HEK293 (cell line): Measurements from ENCODE around the gene CKMT2.
A peak's percentile ranks its signal among the peaks of the same experiment; 100 is the strongest.

Experiments
- CTCF ChIA-PET: fragments of 350-600 bp; formaldehyde crosslinking; extraction: SDS; loops from one replicate; lab custom pipeline; 2021; ENCODE audit warnings: antibody characterized with exemption; lab: Yijun Ruan, JAX
- POLR2A ChIA-PET: fragments of 300-600 bp; formaldehyde crosslinking; extraction: SDS; loops from one replicate; lab custom pipeline; 2020; ENCODE audit warnings: antibody characterized with exemption, inconsistent platforms; lab: Yijun Ruan, JAX
- H3K27ac ChIP-seq: fragments of 200-500 bp; sonication (Bioruptor generic); 2 replicates; pipeline ENCODE4 v1.5.1; 2014; ENCODE audit warnings: low read depth, low read length, control low read depth, inconsistent platforms; ENCODE audit errors: extremely low read depth
- H3K36me3 ChIP-seq, 2 experiments: fragments of 200-500 bp in 1 of 2; sonication (Bioruptor generic) in 1 of 2; 1 replicate in 1 of 2; 2 replicates in 1 of 2; pipeline ENCODE4 v1.5.1; 2014 to 2017; ENCODE audit warnings: inconsistent platforms in 2 of 2, low read length in 2 of 2; ENCODE audit not compliant: control insufficient read depth in 2 of 2, insufficient read depth in 1 of 2
- H3K4me1 ChIP-seq: fragments of 200-500 bp; sonication (Bioruptor generic); 2 replicates; pipeline ENCODE4 v1.5.1; 2014; ENCODE audit warnings: mild to moderate bottlenecking, low read length, inconsistent platforms; ENCODE audit not compliant: control insufficient read depth, insufficient read depth
- H3K4me3 ChIP-seq: 2 replicates; pipeline ENCODE4 v1.5.1; 2011; ENCODE audit warnings: low read depth, mild to moderate bottlenecking, control low read depth, low read length, moderate library complexity
- H3K9me3 ChIP-seq: fragments of 200-500 bp; sonication (Bioruptor generic); 2 replicates; pipeline ENCODE4 v1.5.1; 2014; ENCODE audit warnings: low read depth, low read length, inconsistent platforms; ENCODE audit not compliant: control insufficient read depth, insufficient read depth
- KLF1 ChIP-seq: fragments of 450-650 bp; formaldehyde crosslinking; IDR thresholded peaks from 2 replicates; pipeline ENCODE4 v1.5.1; 2016; ENCODE audit warnings: missing biosample characterization, missing genetic modification characterization
- KLF9 ChIP-seq: fragments of 450-650 bp; formaldehyde crosslinking; IDR thresholded peaks from 2 replicates; pipeline ENCODE4 v1.5.1; 2016; ENCODE audit warnings: missing biosample characterization, missing genetic modification characterization, low read depth
- SCRT1 ChIP-seq: fragments of 450-650 bp; formaldehyde crosslinking; IDR thresholded peaks from 2 replicates; pipeline ENCODE4 v1.5.1; 2016; ENCODE audit warnings: missing biosample characterization, missing genetic modification characterization, borderline replicate concordance
- YY1 ChIP-seq: fragments of 450-650 bp; formaldehyde crosslinking; IDR thresholded peaks from 2 replicates; pipeline ENCODE4 v1.5.1; 2018; ENCODE audit warnings: missing biosample characterization, missing genetic modification characterization
- ZFHX2 ChIP-seq: fragments of 450-650 bp; formaldehyde crosslinking; conservative IDR thresholded peaks from 2 replicates; pipeline ENCODE4 v1.5.1; 2016; ENCODE audit warnings: missing biosample characterization, missing genetic modification characterization
- ZNF133 ChIP-seq: fragments of 450-650 bp; formaldehyde crosslinking; IDR thresholded peaks from 2 replicates; pipeline ENCODE4 v1.5.1; 2016; ENCODE audit warnings: missing biosample characterization, missing genetic modification characterization
- ZNF146 ChIP-seq: fragments of 450-650 bp; formaldehyde crosslinking; IDR thresholded peaks from 2 replicates; pipeline ENCODE4 v1.5.1; 2016; ENCODE audit warnings: missing biosample characterization, missing genetic modification characterization
- ZNF2 ChIP-seq: fragments of 450-650 bp; formaldehyde crosslinking; IDR thresholded peaks from 2 replicates; pipeline ENCODE4 v1.5.1; 2016; ENCODE audit warnings: missing biosample characterization, missing genetic modification characterization
- ZNF23 ChIP-seq: fragments of 450-650 bp; formaldehyde crosslinking; IDR thresholded peaks from 2 replicates; pipeline ENCODE4 v1.5.1; 2016; ENCODE audit warnings: missing biosample characterization, missing genetic modification characterization, borderline replicate concordance
- ZNF239 ChIP-seq: fragments of 450-650 bp; formaldehyde crosslinking; IDR thresholded peaks from 2 replicates; pipeline ENCODE4 v1.5.1; 2016; ENCODE audit warnings: missing biosample characterization, missing genetic modification characterization
- ZNF302 ChIP-seq: fragments of 450-650 bp; formaldehyde crosslinking; IDR thresholded peaks from 2 replicates; pipeline ENCODE4 v1.5.1; 2016; ENCODE audit warnings: missing biosample characterization, missing genetic modification characterization, low read depth
- ZNF341 ChIP-seq: fragments of 450-650 bp; formaldehyde crosslinking; IDR thresholded peaks from 2 replicates; pipeline ENCODE4; 2016; ENCODE audit warnings: low read depth, missing biosample characterization, missing genetic modification characterization
- ZNF404 ChIP-seq: fragments of 450-650 bp; formaldehyde crosslinking; IDR thresholded peaks from 2 replicates; pipeline ENCODE4 v1.5.1; 2017; ENCODE audit warnings: missing biosample characterization, missing genetic modification characterization
- ZNF530 ChIP-seq: fragments of 450-650 bp; formaldehyde crosslinking; IDR thresholded peaks from 2 replicates; pipeline ENCODE4 v1.5.1; 2016; ENCODE audit warnings: low read depth, missing biosample characterization, missing genetic modification characterization
- ZNF548 ChIP-seq: fragments of 450-650 bp; formaldehyde crosslinking; IDR thresholded peaks from 2 replicates; pipeline ENCODE4 v1.5.1; 2016; ENCODE audit warnings: missing biosample characterization, missing genetic modification characterization
- ZNF621 ChIP-seq: fragments of 450-650 bp; formaldehyde crosslinking; IDR thresholded peaks from 2 replicates; pipeline ENCODE4 v1.5.1; 2017; ENCODE audit warnings: missing biosample characterization, missing genetic modification characterization
- ZNF626 ChIP-seq: fragments of 450-650 bp; sonication (Bioruptor Pico); formaldehyde crosslinking; IDR thresholded peaks from 2 replicates; pipeline ENCODE4 v1.5.1; 2018; ENCODE audit warnings: missing biosample characterization, missing genetic modification characterization, inconsistent platforms
- ZNF791 ChIP-seq: fragments of 450-650 bp; formaldehyde crosslinking; IDR thresholded peaks from 2 replicates; pipeline ENCODE4 v1.5.1; 2016; ENCODE audit warnings: missing biosample characterization, missing genetic modification characterization
- TF ChIP-seq, protein P1 (sequence below): fragments of 450-650 bp; IDR thresholded peaks from 2 replicates; pipeline ENCODE4 v1.5.1; 2018; ENCODE audit warnings: missing biosample characterization, missing genetic modification characterization
- TF ChIP-seq, protein P2 (sequence below): fragments of 450-650 bp; formaldehyde crosslinking; IDR thresholded peaks from 2 replicates; pipeline ENCODE4 v1.5.1; 2016; ENCODE audit warnings: missing biosample characterization, missing genetic modification characterization, borderline replicate concordance
- TF ChIP-seq, protein P3 (sequence below): fragments of 450-650 bp; formaldehyde crosslinking; IDR thresholded peaks from 2 replicates; pipeline ENCODE4 v1.5.1; 2017; ENCODE audit warnings: missing biosample characterization, missing genetic modification characterization
- TF ChIP-seq, protein P4 (sequence below): fragments of 450-650 bp; formaldehyde crosslinking; IDR thresholded peaks from 2 replicates; pipeline ENCODE4 v1.5.1; 2016; ENCODE audit warnings: missing biosample characterization, missing genetic modification characterization

Gene CKMT2

DNA sequence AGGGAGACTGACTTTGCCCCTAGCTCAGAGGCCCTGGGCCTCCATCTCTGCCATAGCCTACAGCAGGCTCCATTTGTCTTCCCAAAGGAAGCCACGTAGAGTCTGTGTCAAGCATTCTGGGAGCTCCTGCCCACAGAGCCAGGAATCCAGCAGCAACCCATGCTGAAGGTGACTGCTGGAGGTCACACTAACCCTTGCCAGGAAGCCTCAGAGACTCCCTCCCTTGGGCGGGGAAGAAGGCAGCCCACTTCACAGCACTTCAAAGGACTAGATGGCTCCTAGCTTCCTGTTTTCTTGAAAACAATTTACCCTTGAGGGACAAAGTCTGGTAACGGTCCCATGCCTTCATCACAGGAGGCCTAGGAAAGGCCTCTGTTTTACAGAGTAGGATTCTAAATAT lies 1.7 kb downstream of the CKMT2 start:
- ChIA-PET POLR2A (no interaction called here), CTCF (interaction anchor here (0.7 kb wide), 1 partner anchor 1990 kb away, joined by 3 read pairs; no protein-coding TSS in a partner anchor)
- Histone ChIP-seq H3K4me1 (no peaks in the 10 kb centered on the region), H3K36me3 (peaks cover 0 to 4% of the 10 kb centered on the region in 2 experiments; a peak in 1 of 3 replicates), H3K4me3 (no peak overlapping the region), H3K27ac (no peak overlapping the region), H3K9me3 (no peaks in the 10 kb centered on the region)
- TF ChIP-seq ZNF530 (tag by site-specific recombination) (no peak), ZNF239 (no peak), ZNF548 (tag by site-specific recombination) (no peak), KLF9 (tag by site-specific recombination) (no peak), ZNF302 (tag by site-specific recombination) (no peak), SCRT1 (tag by site-specific recombination) (no peak)
- TF ChIP-seq, protein P1, sequence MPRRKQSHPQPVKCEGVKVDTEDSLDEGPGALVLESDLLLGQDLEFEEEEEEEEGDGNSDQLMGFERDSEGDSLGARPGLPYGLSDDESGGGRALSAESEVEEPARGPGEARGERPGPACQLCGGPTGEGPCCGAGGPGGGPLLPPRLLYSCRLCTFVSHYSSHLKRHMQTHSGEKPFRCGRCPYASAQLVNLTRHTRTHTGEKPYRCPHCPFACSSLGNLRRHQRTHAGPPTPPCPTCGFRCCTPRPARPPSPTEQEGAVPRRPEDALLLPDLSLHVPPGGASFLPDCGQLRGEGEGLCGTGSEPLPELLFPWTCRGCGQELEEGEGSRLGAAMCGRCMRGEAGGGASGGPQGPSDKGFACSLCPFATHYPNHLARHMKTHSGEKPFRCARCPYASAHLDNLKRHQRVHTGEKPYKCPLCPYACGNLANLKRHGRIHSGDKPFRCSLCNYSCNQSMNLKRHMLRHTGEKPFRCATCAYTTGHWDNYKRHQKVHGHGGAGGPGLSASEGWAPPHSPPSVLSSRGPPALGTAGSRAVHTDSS (tag by site-specific recombination), result no peak
- TF ChIP-seq, protein P2, sequence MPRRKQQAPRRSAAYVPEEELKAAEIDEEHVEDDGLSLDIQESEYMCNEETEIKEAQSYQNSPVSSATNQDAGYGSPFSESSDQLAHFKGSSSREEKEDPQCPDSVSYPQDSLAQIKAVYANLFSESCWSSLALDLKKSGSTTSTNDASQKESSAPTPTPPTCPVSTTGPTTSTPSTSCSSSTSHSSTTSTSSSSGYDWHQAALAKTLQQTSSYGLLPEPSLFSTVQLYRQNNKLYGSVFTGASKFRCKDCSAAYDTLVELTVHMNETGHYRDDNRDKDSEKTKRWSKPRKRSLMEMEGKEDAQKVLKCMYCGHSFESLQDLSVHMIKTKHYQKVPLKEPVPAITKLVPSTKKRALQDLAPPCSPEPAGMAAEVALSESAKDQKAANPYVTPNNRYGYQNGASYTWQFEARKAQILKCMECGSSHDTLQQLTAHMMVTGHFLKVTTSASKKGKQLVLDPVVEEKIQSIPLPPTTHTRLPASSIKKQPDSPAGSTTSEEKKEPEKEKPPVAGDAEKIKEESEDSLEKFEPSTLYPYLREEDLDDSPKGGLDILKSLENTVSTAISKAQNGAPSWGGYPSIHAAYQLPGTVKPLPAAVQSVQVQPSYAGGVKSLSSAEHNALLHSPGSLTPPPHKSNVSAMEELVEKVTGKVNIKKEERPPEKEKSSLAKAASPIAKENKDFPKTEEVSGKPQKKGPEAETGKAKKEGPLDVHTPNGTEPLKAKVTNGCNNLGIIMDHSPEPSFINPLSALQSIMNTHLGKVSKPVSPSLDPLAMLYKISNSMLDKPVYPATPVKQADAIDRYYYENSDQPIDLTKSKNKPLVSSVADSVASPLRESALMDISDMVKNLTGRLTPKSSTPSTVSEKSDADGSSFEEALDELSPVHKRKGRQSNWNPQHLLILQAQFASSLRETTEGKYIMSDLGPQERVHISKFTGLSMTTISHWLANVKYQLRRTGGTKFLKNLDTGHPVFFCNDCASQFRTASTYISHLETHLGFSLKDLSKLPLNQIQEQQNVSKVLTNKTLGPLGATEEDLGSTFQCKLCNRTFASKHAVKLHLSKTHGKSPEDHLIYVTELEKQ (tag by site-specific recombination), result no peak
- TF ChIP-seq, protein P3, sequence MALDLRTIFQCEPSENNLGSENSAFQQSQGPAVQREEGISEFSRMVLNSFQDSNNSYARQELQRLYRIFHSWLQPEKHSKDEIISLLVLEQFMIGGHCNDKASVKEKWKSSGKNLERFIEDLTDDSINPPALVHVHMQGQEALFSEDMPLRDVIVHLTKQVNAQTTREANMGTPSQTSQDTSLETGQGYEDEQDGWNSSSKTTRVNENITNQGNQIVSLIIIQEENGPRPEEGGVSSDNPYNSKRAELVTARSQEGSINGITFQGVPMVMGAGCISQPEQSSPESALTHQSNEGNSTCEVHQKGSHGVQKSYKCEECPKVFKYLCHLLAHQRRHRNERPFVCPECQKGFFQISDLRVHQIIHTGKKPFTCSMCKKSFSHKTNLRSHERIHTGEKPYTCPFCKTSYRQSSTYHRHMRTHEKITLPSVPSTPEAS (tag by site-specific recombination), result no peak
- TF ChIP-seq, protein P4, sequence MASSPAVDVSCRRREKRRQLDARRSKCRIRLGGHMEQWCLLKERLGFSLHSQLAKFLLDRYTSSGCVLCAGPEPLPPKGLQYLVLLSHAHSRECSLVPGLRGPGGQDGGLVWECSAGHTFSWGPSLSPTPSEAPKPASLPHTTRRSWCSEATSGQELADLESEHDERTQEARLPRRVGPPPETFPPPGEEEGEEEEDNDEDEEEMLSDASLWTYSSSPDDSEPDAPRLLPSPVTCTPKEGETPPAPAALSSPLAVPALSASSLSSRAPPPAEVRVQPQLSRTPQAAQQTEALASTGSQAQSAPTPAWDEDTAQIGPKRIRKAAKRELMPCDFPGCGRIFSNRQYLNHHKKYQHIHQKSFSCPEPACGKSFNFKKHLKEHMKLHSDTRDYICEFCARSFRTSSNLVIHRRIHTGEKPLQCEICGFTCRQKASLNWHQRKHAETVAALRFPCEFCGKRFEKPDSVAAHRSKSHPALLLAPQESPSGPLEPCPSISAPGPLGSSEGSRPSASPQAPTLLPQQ, result no peak

DNA sequence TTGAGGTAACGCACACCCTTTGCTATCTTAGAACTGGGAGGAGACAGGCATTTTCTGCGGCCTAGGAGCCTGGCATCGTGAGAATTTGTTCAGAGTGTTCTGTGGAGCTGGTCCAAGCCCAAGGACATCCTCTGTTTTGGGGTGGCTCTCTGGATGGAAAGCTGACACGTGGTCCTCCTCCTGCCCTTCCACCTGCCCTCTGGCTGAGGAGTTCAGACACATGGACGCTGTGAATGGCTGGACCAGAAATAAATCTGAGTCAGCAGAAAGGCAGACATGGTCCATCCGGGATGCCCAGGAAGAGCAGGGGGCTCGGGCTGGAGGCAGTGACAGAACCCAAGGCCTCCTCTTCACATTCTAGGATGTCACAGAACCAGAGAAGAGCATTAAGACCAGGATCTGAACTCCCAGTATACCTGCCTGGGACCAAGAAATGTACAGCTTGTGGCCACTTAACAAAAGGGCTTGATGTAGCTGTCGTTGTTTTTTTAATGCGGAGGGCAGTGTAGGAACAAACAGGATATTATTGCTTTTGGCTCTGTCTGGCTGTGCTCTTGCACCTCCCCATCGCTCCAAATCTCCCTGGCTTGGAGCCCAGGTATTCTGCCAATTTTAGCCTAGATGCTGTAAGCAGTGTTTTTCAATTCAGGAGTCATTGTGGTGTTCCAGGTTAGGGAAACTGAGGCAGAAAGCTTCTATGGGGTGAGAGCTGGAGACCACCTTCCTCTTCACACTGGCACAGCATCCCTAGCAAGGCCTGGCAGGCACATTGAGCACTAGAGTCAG lies 2.4 kb downstream of the CKMT2 start:
- CTCF ChIA-PET, result no interaction called here
- Histone ChIP-seq H3K27ac (no peak overlapping the region), H3K9me3 (no peaks in the 10 kb centered on the region), H3K4me1 (no peaks in the 10 kb centered on the region), H3K36me3 (peaks cover 0 to 4% of the 10 kb centered on the region in 2 experiments; a peak in 1 of 3 replicates), H3K4me3 (no peak overlapping the region)
- TF ChIP-seq ZNF621 (tag by site-specific recombination) (no peak), ZNF341 (tag by site-specific recombination) (peak; percentile 66)
- POLR2A ChIA-PET, result no interaction called here

DNA sequence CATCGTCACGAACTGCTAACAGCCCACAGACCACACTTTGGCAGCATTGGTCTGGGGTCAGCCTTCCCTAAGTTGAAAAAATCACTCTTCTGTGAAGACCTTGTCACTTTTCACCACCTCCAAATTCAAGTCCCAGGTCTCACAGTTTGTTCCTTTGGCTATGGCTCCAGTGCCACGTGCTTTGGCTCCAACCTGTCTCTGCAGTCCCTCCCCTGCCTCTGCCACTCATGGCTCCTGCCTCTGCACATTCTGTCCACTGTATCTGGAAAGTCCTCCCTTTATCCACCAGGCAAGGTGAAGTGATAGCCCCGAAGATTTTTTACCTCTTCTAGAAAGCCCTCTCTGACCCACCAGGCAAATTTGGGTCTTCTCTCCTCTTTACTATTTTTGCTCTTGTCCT lies 5.3 kb downstream of the CKMT2 start:
- no peaks in the 10 kb centered on the region for H3K9me3 ChIP-seq
- no peaks in the 10 kb centered on the region for H3K4me1 ChIP-seq
- CTCF ChIA-PET, result interaction anchor here (1.1 to 1.7 kb wide), 2 partner anchors 10 to 61 kb away, joined by 3 to 6 read pairs; no protein-coding TSS in a partner anchor
- H3K27ac ChIP-seq, result no peak overlapping the region
- H3K36me3 ChIP-seq, result peaks cover 0 to 4% of the 10 kb centered on the region in 2 experiments; a peak in 1 of 3 replicates
- POLR2A ChIA-PET, result no interaction called here
- H3K4me3 ChIP-seq, result no peak overlapping the region
- TF ChIP-seq ZNF133 (tag by site-specific recombination) (no peak), ZFHX2 (tag by site-specific recombination) (no peak), ZNF146 (tag by site-specific recombination) (no peak), YY1 (tag by site-specific recombination) (no peak), ZNF23 (tag by site-specific recombination) (no peak), KLF1 (no peak), ZNF2 (tag by site-specific recombination) (no peak), ZNF626 (tag by site-specific recombination) (no peak), ZNF791 (tag by site-specific recombination) (no peak), ZNF404 (tag by site-specific recombination) (no peak)
- TF ChIP-seq, protein P3 (tag by site-specific recombination), result no peak
